ENCODE measurements around the gene SOX5. TPM values are rescaled to one million over a fixed set of nuclear protein-coding genes. Genes with fewer than 3 reads are reported as not detected.

SOX5 gene
- total RNA-seq, 3 donors from 2014 or later = 10.5 to 42.1 (median 11.7) TPM

DNA sequence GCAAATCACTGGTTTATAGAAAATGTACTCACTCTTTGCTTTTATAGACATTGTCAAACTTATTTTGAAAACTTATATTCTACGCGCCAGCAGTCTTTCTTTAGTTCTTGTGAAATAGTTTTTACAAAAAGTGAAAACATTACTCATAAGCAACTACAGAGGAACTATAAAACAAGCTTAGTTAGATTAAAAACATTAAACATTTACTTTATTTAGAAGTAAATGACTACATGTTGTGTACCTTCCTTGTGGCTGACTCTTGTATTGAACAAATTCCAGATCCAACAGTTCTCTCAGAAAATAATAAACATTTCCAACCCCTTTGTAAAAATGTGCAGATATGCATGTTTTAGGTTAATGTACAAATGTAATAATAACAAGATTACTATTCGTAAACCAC is 198.5 kb downstream of the SOX5 start:
- Histone ChIP-seq H3K4me3 (no peak overlapping the region), H3K27me3 (no peaks in the 10 kb centered on the region), H3K27ac (no peak overlapping the region), H3K4me1 (no peaks in the 10 kb centered on the region), H3K36me3 (no peaks in the 10 kb centered on the region), H3K9me3 (no peaks in the 10 kb centered on the region)
- intact Hi-C loops (cut with DNase I; ENCODE audit: low total_unique reads) = no loop called here
- TF ChIP-seq POLR2AphosphoS5 (IDR thresholded peaks at IDR 0.05) = no peak
- no peak for TF ChIP-seq POLR2A (IDR thresholded peaks at IDR 0.05)
- TF ChIP-seq, protein P1, sequence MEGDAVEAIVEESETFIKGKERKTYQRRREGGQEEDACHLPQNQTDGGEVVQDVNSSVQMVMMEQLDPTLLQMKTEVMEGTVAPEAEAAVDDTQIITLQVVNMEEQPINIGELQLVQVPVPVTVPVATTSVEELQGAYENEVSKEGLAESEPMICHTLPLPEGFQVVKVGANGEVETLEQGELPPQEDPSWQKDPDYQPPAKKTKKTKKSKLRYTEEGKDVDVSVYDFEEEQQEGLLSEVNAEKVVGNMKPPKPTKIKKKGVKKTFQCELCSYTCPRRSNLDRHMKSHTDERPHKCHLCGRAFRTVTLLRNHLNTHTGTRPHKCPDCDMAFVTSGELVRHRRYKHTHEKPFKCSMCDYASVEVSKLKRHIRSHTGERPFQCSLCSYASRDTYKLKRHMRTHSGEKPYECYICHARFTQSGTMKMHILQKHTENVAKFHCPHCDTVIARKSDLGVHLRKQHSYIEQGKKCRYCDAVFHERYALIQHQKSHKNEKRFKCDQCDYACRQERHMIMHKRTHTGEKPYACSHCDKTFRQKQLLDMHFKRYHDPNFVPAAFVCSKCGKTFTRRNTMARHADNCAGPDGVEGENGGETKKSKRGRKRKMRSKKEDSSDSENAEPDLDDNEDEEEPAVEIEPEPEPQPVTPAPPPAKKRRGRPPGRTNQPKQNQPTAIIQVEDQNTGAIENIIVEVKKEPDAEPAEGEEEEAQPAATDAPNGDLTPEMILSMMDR (IDR thresholded peaks at IDR 0.05) = no peak
- no peak for DNase-seq (ENCODE audit: low spot score in 2 of 2)

DNA sequence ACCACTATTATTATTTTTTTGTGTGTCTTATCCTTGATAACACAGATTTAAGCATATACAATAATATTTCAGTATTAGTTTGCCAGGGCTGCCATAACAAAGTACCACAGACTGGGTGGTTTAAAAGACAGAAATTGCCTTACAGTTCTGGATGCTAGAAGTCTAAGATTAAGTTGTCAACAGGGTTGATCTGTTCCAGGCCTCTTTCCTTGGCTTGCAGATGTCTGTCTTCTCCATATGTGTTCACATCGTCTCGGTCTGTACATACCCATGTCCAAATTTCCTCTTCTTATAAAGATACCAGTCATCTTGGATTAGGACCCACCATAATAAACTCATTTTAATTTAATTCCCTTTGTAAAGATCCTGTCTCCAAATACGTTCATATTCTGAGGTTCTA is 204.8 kb downstream of the SOX5 start:
- no peaks in the 10 kb centered on the region for H3K4me1 ChIP-seq
- no peaks in the 10 kb centered on the region for H3K9me3 ChIP-seq
- no peaks in the 10 kb centered on the region for H3K27me3 ChIP-seq
- no peak overlapping the region for H3K27ac ChIP-seq
- no peaks in the 10 kb centered on the region for H3K36me3 ChIP-seq
- intact Hi-C loops (cut with DNase I; ENCODE audit: low total_unique reads) = no loop called here
- TF ChIP-seq POLR2AphosphoS5 (IDR thresholded peaks at IDR 0.05) (no peak), POLR2A (IDR thresholded peaks at IDR 0.05) (no peak)
- TF ChIP-seq, protein P1 (IDR thresholded peaks at IDR 0.05) = no peak
- DNase-seq (ENCODE audit: low spot score in 2 of 2) = no peak
- H3K4me3 ChIP-seq = no peak overlapping the region

DNA sequence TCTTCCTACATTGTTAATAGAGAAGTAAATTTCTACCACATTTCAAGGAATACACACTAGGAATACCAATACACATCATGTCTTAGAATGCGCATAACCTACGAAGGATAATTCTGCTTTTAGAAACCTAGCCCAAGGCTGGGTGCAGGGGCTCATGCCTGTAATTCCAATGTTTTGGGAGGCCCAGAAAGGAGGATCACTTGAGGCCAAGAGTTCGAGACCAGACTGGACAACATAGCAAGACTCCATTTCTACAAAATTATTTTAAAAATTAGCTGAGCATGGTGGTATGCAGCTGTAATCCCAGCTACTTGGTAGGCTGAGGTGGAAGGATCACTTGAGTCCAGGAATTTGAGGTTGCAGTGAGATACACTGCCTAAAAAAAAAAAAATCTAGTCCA is 206.9 kb downstream of the SOX5 start:
- no peak for DNase-seq (ENCODE audit: low spot score in 2 of 2)
- intact Hi-C loops (cut with DNase I; ENCODE audit: low total_unique reads) = no loop called here
- Histone ChIP-seq H3K9me3 (no peaks in the 10 kb centered on the region), H3K36me3 (no peaks in the 10 kb centered on the region), H3K27ac (no peak overlapping the region), H3K4me1 (no peaks in the 10 kb centered on the region), H3K4me3 (no peak overlapping the region), H3K27me3 (no peaks in the 10 kb centered on the region)
- TF ChIP-seq POLR2A (IDR thresholded peaks at IDR 0.05) (no peak), POLR2AphosphoS5 (IDR thresholded peaks at IDR 0.05) (no peak)
- TF ChIP-seq, protein P1 (IDR thresholded peaks at IDR 0.05) = no peak

DNA sequence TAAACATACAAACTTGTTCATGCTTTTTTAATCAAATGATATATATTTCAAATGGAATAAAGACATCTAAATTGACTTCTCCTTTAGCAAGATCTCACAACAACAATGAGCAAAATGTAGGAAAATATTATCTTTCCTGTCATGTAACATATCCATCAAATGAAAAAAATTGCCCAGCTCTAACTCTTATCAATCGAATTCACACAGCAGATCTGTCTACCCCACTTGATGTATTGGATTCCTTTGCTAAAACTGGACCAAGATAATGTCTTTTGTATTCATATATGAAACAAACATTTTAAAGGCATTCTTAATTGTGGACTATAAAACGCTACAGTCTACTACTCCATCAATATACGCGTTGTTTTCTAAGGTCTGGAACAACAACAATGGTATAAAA is 218.0 kb downstream of the SOX5 start:
- Histone ChIP-seq H3K9me3 (no peaks in the 10 kb centered on the region), H3K36me3 (no peaks in the 10 kb centered on the region), H3K27me3 (no peaks in the 10 kb centered on the region), H3K27ac (no peak overlapping the region), H3K4me3 (no peak overlapping the region), H3K4me1 (no peaks in the 10 kb centered on the region)
- TF ChIP-seq POLR2A (IDR thresholded peaks at IDR 0.05) (no peak), POLR2AphosphoS5 (IDR thresholded peaks at IDR 0.05) (no peak)
- TF ChIP-seq, protein P1 (IDR thresholded peaks at IDR 0.05) = no peak
- DNase-seq (ENCODE audit: low spot score in 2 of 2) = no peak
- intact Hi-C loops (cut with DNase I; ENCODE audit: low total_unique reads) = no loop called here

DNA sequence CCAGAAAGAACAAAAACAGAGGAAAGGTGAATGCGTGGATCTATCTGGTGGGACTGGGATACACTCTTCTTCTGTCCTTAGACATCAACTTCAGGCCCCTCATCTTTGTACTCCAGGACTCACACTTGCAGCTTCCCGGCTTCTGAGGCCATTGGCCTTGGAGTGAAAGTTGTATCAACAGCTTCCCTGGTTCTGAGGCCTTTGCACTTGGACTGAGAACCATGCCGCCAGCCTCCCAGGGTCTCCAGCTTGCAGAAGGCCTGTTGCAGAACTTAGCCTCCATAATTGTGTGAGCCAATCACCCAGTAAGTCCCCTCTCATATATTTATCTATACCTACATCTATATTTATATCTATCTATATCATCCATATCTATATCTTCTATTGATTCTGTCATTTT is 218.4 kb downstream of the SOX5 start:
- no peaks in the 10 kb centered on the region for H3K36me3 ChIP-seq
- H3K9me3 ChIP-seq = no peaks in the 10 kb centered on the region
- H3K4me1 ChIP-seq = no peaks in the 10 kb centered on the region
- no peak for DNase-seq (ENCODE audit: low spot score in 2 of 2)
- no peak overlapping the region for H3K27ac ChIP-seq
- no peaks in the 10 kb centered on the region for H3K27me3 ChIP-seq
- intact Hi-C loops (cut with DNase I; ENCODE audit: low total_unique reads) = no loop called here
- TF ChIP-seq, protein P1 (IDR thresholded peaks at IDR 0.05) = no peak
- no peak for TF ChIP-seq POLR2A (IDR thresholded peaks at IDR 0.05)
- no peak for TF ChIP-seq POLR2AphosphoS5 (IDR thresholded peaks at IDR 0.05)
- H3K4me3 ChIP-seq = no peak overlapping the region

Measured in breast epithelium (tissue), 4 donors.